ENCODE results near the gene IRX2. TPM values are rescaled to one million over a fixed set of nuclear protein-coding genes. Genes with fewer than 3 reads are reported as not detected.

IRX2 gene
- total RNA-seq, 2 experiments from 2014 or later: not detected

DNA sequence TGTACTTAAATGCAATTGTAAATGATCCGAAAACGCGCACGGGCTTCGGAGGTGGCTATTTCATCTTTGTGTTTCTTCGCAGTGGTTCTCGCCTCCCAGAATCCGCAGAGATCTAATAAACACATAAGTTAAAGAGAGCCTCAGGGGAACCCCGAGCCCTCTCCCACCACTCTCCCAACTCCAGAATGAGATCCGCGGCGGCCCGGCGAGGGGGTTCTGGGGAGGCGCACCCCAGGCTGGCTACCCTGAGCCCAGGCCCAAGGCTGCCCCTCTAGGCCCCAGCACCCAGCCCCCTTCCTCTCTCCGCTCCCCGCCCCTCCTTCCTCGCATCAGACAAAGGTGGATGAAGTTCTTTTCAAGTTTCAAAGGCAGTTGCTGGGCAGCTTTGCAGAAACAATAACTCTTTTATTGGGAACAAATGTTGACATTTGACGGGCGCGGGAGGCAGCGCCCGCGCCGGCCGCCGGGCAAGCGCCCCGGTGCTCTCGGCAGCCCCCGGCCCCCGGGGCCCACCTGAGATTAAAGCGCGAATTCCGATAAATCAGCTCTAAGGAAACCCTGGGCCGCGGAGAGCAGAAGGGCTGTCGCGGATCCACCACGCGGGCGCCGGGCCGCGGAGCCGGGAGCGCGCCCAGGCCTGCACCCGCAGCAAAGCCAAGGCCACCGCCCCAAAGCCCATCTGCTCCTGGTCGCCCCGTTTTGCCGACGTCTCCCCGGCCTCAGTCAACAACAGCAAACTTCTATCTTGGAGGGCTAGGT lies 8.4 kb downstream of the IRX2 start:
- POLR2A ChIA-PET: no interaction called here

GRCh38 chr5:2741956-2742355 lies 9.5 kb downstream of the IRX2 start:
- ChIA-PET CTCF (no interaction called here), POLR2A (interaction anchor here (0.6 kb wide), 1 partner anchor 772 kb away, joined by 11 read pairs; no protein-coding TSS in a partner anchor)

More for the DNA sequence above, 8.4 kb downstream of the IRX2 start:
- CTCF ChIA-PET: no interaction called here

GRCh38 chr5:2740876-2741555 lies 10.5 kb downstream of the IRX2 start:
- POLR2A ChIA-PET: interaction anchor here (0.6 kb wide), 1 partner anchor 773 kb away, joined by 11 read pairs; no protein-coding TSS in a partner anchor
- CTCF ChIA-PET: no interaction called here

- CTCF ChIA-PET: no interaction called here
- POLR2A ChIA-PET: no interaction called here
Measured at GRCh38 chr5:2740051-2740875, 11.2 kb downstream of the IRX2 start.

GRCh38 chr5:2739360-2740050 lies 12.0 kb downstream of the IRX2 start:
- ChIA-PET CTCF (no interaction called here), POLR2A (no interaction called here)

GRCh38 chr5:2738700-2739359 lies 12.6 kb downstream of the IRX2 start:
- ChIA-PET POLR2A (no interaction called here), CTCF (no interaction called here)

GRCh38 chr5:2738156-2738699 lies 13.2 kb downstream of the IRX2 start:
- CTCF ChIA-PET: no interaction called here
- POLR2A ChIA-PET: no interaction called here

- POLR2A ChIA-PET: no interaction called here
- CTCF ChIA-PET: no interaction called here
Measured at GRCh38 chr5:2737273-2738155, 14.0 kb downstream of the IRX2 start.

DNA sequence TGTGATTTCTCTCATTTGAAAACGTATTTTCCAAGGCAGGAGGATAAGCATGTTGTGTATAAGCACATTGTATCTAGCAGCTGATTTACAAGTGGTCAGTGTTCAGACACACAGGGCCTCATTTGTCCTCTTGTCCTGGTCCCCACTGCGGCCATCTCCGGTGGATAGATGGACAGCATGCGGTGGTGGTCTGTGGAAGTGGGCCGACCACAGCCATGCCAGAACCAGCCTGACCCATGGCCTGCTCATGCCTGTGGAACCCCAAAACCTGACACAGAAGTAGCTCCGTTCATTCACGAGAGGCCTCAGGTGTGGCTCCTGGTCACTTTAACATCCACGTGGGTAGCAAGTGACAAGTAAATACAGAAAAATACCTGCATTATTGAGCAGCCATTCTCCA lies 14.6 kb downstream of the IRX2 start:
- CTCF ChIA-PET: no interaction called here

DNA sequence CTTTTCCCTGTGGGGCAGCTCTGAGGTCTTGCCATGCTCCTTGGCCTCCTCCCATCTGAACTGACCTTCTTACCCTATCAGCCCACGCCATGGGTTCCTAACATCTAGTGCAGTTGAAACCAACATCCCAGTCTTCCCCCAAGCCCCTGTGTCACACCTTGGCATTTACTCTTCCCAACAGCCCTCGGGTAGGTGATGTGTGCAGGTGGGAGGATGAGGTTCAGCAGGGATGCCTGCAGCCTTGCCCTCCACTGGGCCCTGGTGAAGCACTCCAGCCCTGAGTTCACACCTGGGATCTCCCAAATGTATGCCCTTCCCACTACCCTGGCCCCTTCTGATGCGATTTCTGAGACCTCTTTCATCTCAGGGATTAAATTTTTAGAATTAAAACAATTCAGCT lies 15.5 kb downstream of the IRX2 start:
- ChIA-PET POLR2A (no interaction called here), CTCF (no interaction called here)

More for the DNA sequence above, 14.6 kb downstream of the IRX2 start:
- POLR2A ChIA-PET: no interaction called here

- POLR2A ChIA-PET: no interaction called here
- CTCF ChIA-PET: no interaction called here
Measured at GRCh38 chr5:2732850-2733249, 18.6 kb downstream of the IRX2 start.

DNA sequence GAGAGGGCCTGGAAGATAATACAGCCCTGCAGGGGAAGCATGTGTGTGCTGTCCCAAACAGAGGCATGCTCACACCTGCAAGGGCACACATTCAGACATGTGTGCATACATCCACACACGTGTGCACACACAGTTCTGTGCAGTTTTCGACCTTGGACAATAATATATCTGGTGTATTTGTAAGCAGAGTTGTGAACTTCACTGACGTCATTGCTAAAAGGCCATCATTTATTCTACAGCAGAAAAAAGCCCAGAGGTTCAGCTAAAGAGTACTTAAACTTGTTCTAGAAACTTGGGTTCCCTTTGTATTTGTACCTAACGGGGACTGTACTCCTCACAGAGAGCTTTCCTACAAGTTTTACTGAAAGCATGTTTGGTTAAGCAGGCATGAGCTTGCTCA lies 19.5 kb downstream of the IRX2 start:
- ChIA-PET CTCF (no interaction called here), POLR2A (no interaction called here)

- POLR2A ChIA-PET: no interaction called here
- CTCF ChIA-PET: no interaction called here
Measured at GRCh38 chr5:2729189-2729588, 22.3 kb downstream of the IRX2 start.

GRCh38 chr5:2727550-2727949 lies 23.9 kb downstream of the IRX2 start:
- ChIA-PET POLR2A (no interaction called here), CTCF (no interaction called here)

- CTCF ChIA-PET: no interaction called here
- POLR2A ChIA-PET: no interaction called here
Measured at GRCh38 chr5:2725980-2726765, 25.3 kb downstream of the IRX2 start.

DNA sequence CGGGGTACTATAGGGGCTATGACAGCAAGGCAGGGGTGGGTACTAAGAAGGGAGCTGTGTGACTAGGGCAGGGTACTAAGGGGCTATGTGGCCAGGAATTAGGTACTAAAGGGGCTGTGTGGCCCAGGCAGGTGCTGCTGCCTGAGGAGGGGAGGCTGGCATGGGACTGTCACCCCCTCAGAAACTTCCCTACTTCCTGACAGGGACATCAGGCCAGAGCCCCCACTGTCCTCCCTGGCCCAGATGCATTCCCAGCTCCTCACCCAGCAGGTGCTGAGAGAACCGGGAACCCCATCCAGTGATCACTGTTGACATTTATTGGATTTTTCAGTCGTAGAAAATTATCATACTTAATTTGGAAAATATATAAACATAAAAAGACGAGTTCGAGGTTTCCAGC lies 26.6 kb downstream of the IRX2 start:
- ChIA-PET CTCF (no interaction called here), POLR2A (no interaction called here)

- ChIA-PET CTCF (no interaction called here), POLR2A (no interaction called here)
Measured at GRCh38 chr5:2724031-2724581, 27.4 kb downstream of the IRX2 start.

GRCh38 chr5:2722901-2723300 lies 28.6 kb downstream of the IRX2 start:
- POLR2A ChIA-PET: no interaction called here
- CTCF ChIA-PET: no interaction called here

Measured in activated CD8-positive, alpha-beta memory T cell treated with anti-CD3 and anti-CD28 coated beads for 36 hours (primary cell).